ENCODE data around the gene RNF112.

RNF112 gene

GRCh38 chr17:19421926-19422325 is 10.9 kb downstream of the RNF112 start:
- H3K27ac ChIP-seq (ENCODE audit: insufficient read depth in 1 of 2, low read depth in 1 of 2, low read length in 2 of 2, poor library complexity in 1 of 2, severe bottlenecking in 2 of 2) = no peak overlapping the region
- DNase-seq = no peak
- no peaks in the 10 kb centered on the region for H3K36me3 ChIP-seq (ENCODE audit: control insufficient read depth in 4 of 4, insufficient read depth in 4 of 4, low read length in 3 of 4)
- peaks cover 0 to 3% (median 0%) of the 10 kb centered on the region in 4 experiments for H3K4me1 ChIP-seq (ENCODE audit: control extremely low read depth in 1 of 4, control insufficient read depth in 4 of 4, insufficient read depth in 4 of 4, low read length in 3 of 4)
- no peaks in the 10 kb centered on the region for H3K9me3 ChIP-seq (ENCODE audit: control extremely low read depth in 1 of 5, control insufficient read depth in 4 of 5, insufficient read depth in 2 of 5, low read depth in 1 of 5, low read length in 4 of 5)
- H3K4me3 ChIP-seq (ENCODE audit: control insufficient read depth in 1 of 7, extremely low read depth in 1 of 7, insufficient read depth in 4 of 7, low read depth in 2 of 7, low read length in 6 of 7) = no peak overlapping the region
- ChIA-PET POLR2A (interaction anchor here (0.6 kb wide), 1 partner anchor 332 kb away, joined by 3 read pairs; no protein-coding TSS in a partner anchor), CTCF (interaction anchor here (1.0 kb wide), 1 partner anchor 19 kb away, joined by 3 read pairs; no protein-coding TSS in a partner anchor)
- peaks cover 0 to 2% (median 0%) of the 10 kb centered on the region in 5 experiments for H3K27me3 ChIP-seq (replicated peaks in 2 of 5; ENCODE audit: control insufficient read depth in 4 of 5, insufficient read depth in 5 of 5, low read length in 4 of 5)
- 100% methylated on average over 2 of the region's 6 CpGs for WGBS (ENCODE audit: insufficient coverage)

GRCh38 chr17:19424934-19425868 is 14.2 kb downstream of the RNF112 start:
- no peaks in the 10 kb centered on the region for H3K4me1 ChIP-seq (ENCODE audit: control extremely low read depth in 1 of 4, control insufficient read depth in 4 of 4, insufficient read depth in 4 of 4, low read length in 3 of 4)
- CTCF ChIA-PET = interaction anchor here (0.7 to 2.7 kb wide), 7 partner anchors 8 to 69 kb away, joined by 3 to 6 read pairs (median 3); no protein-coding TSS in a partner anchor
- no peak for DNase-seq

GRCh38 chr17:19426631-19427030 is 15.6 kb downstream of the RNF112 start:
- no peaks in the 10 kb centered on the region for H3K27me3 ChIP-seq (replicated peaks in 2 of 5; ENCODE audit: control insufficient read depth in 4 of 5, insufficient read depth in 5 of 5, low read length in 4 of 5)
- H3K4me1 ChIP-seq (ENCODE audit: control extremely low read depth in 1 of 4, control insufficient read depth in 4 of 4, insufficient read depth in 4 of 4, low read length in 3 of 4) = no peaks in the 10 kb centered on the region
- no peak for DNase-seq
- 93% methylated on average over 4 of the region's 5 CpGs for WGBS (ENCODE audit: insufficient coverage)
- no peaks in the 10 kb centered on the region for H3K36me3 ChIP-seq (ENCODE audit: control insufficient read depth in 4 of 4, insufficient read depth in 4 of 4, low read length in 3 of 4)
- no peak overlapping the region for H3K4me3 ChIP-seq (ENCODE audit: control insufficient read depth in 1 of 7, extremely low read depth in 1 of 7, insufficient read depth in 4 of 7, low read depth in 2 of 7, low read length in 6 of 7)
- no peaks in the 10 kb centered on the region for H3K9me3 ChIP-seq (ENCODE audit: control extremely low read depth in 1 of 5, control insufficient read depth in 4 of 5, insufficient read depth in 2 of 5, low read depth in 1 of 5, low read length in 4 of 5)
- ChIA-PET POLR2A (no interaction called here), CTCF (interaction anchor here (0.5 to 2.7 kb wide), 3 partner anchors 9 to 30 kb away, joined by 3 to 6 read pairs (median 5); no protein-coding TSS in a partner anchor)
- no peak overlapping the region for H3K27ac ChIP-seq (ENCODE audit: insufficient read depth in 1 of 2, low read depth in 1 of 2, low read length in 2 of 2, poor library complexity in 1 of 2, severe bottlenecking in 2 of 2)

More at GRCh38 chr17:19424934-19425868, 14.2 kb downstream of the RNF112 start:
- Histone ChIP-seq H3K27me3 (replicated peaks in 2 of 5; ENCODE audit: control insufficient read depth in 4 of 5, insufficient read depth in 5 of 5, low read length in 4 of 5) (no peaks in the 10 kb centered on the region), H3K36me3 (ENCODE audit: control insufficient read depth in 4 of 4, insufficient read depth in 4 of 4, low read length in 3 of 4) (no peaks in the 10 kb centered on the region), H3K4me3 (ENCODE audit: control insufficient read depth in 1 of 7, extremely low read depth in 1 of 7, insufficient read depth in 4 of 7, low read depth in 2 of 7, low read length in 6 of 7) (no peak overlapping the region), H3K9me3 (ENCODE audit: control extremely low read depth in 1 of 5, control insufficient read depth in 4 of 5, insufficient read depth in 2 of 5, low read depth in 1 of 5, low read length in 4 of 5) (no peaks in the 10 kb centered on the region), H3K27ac (ENCODE audit: insufficient read depth in 1 of 2, low read depth in 1 of 2, low read length in 2 of 2, poor library complexity in 1 of 2, severe bottlenecking in 2 of 2) (no peak overlapping the region)
- WGBS (ENCODE audit: insufficient coverage) = 98% methylated on average over 4 of the region's 8 CpGs
- POLR2A ChIA-PET = no interaction called here

DNA sequence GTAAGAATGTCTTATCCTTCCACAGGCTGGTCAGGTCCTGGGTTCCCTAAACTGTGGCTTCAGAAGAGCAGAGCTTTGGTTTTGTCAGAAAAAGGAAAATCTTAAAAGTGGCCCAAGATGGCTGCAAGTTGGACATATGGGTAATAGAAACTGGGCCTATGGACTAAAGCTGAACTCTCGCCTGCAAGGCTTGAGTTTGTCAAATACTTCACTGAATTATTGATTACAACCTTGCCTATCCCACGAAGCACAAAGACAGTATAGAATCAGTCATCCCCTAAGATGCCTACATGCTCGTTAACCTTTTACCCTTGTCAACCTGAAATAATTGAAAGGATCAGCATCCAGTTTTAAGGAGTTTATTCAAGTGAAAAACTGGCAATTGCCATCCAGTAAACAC is 20.7 kb downstream of the RNF112 start:
- no peaks in the 10 kb centered on the region for H3K36me3 ChIP-seq (ENCODE audit: control insufficient read depth in 4 of 4, insufficient read depth in 4 of 4, low read length in 3 of 4)
- 100% methylated on average over 2 of the region's 3 CpGs for WGBS (ENCODE audit: insufficient coverage)
- H3K4me1 ChIP-seq (ENCODE audit: control extremely low read depth in 1 of 4, control insufficient read depth in 4 of 4, insufficient read depth in 4 of 4, low read length in 3 of 4) = no peaks in the 10 kb centered on the region
- ChIA-PET CTCF (interaction anchor here (1.4 kb wide), 1 partner anchor 48 kb away, joined by 3 read pairs; no protein-coding TSS in a partner anchor), POLR2A (no interaction called here)
- no peak overlapping the region for H3K4me3 ChIP-seq (ENCODE audit: control insufficient read depth in 1 of 7, extremely low read depth in 1 of 7, insufficient read depth in 4 of 7, low read depth in 2 of 7, low read length in 6 of 7)
- peaks cover 0 to 5% (median 0%) of the 10 kb centered on the region in 5 experiments for H3K27me3 ChIP-seq (replicated peaks in 2 of 5; ENCODE audit: control insufficient read depth in 4 of 5, insufficient read depth in 5 of 5, low read length in 4 of 5)
- no peaks in the 10 kb centered on the region for H3K9me3 ChIP-seq (ENCODE audit: control extremely low read depth in 1 of 5, control insufficient read depth in 4 of 5, insufficient read depth in 2 of 5, low read depth in 1 of 5, low read length in 4 of 5)
- H3K27ac ChIP-seq (ENCODE audit: insufficient read depth in 1 of 2, low read depth in 1 of 2, low read length in 2 of 2, poor library complexity in 1 of 2, severe bottlenecking in 2 of 2) = no peak overlapping the region
- no peak for DNase-seq

DNA sequence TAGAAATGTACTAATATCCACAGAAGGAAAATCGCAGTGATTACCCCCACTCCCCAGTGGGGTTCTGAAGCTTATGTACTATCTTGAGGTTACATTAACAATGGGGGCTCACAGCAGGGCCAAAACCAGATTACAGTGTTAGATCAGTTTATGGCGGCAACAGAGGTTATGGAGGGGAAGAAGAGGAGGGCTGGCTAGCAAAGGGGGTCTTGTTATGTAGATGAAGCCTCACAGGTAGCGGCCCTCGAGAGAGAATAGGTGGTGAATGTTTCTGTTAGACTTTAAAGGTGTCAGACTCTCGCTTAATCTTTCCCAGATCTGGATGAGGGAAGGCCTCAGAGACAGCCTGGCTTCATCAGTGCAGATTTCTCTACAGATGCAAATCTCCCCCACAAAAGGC is 22.2 kb downstream of the RNF112 start:
- Histone ChIP-seq H3K4me3 (ENCODE audit: control insufficient read depth in 1 of 7, extremely low read depth in 1 of 7, insufficient read depth in 4 of 7, low read depth in 2 of 7, low read length in 6 of 7) (no peak overlapping the region), H3K9me3 (ENCODE audit: control extremely low read depth in 1 of 5, control insufficient read depth in 4 of 5, insufficient read depth in 2 of 5, low read depth in 1 of 5, low read length in 4 of 5) (no peaks in the 10 kb centered on the region), H3K27ac (ENCODE audit: insufficient read depth in 1 of 2, low read depth in 1 of 2, low read length in 2 of 2, poor library complexity in 1 of 2, severe bottlenecking in 2 of 2) (no peak overlapping the region), H3K4me1 (ENCODE audit: control extremely low read depth in 1 of 4, control insufficient read depth in 4 of 4, insufficient read depth in 4 of 4, low read length in 3 of 4) (no peaks in the 10 kb centered on the region), H3K36me3 (ENCODE audit: control insufficient read depth in 4 of 4, insufficient read depth in 4 of 4, low read length in 3 of 4) (no peaks in the 10 kb centered on the region), H3K27me3 (replicated peaks in 2 of 5; ENCODE audit: control insufficient read depth in 4 of 5, insufficient read depth in 5 of 5, low read length in 4 of 5) (peaks cover 0 to 5% (median 0%) of the 10 kb centered on the region in 5 experiments)
- 83% methylated on average over 3 of the region's 5 CpGs for WGBS (ENCODE audit: insufficient coverage)
- CTCF ChIA-PET = interaction anchor here (0.9 to 2.0 kb wide), 5 partner anchors 8 to 70 kb away, joined by 3 to 10 read pairs (median 3); partner anchors contain the start of gene B9D1
- no peak for DNase-seq
- POLR2A ChIA-PET = no interaction called here

DNA sequence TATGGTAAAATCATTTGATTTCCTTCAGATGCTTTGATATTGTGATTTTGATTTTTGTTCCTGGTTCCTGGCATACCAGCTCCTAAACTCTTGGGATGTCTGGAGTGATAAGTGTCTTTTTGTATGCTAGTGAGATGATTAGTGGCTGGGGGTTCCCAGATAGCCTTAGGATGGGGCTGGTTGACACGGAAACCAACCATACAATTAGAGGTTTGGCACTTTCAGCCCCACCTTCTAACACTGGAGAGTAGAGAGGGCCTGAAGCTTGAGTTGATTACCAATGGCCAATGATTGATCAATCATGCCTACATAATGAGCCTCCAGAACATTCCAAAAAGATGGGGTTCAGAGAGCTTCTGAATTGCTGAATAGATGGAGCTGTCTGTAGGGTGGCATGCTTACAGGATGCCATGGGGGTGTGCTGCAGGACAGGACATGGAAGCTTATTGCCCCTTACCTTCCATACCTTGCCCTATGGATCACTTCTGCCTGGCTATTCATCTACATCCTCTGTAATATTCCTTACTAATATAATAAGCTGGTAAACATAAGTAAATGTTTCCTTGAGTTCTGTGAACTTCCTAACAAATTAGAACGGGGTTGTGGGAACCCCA is 22.8 kb downstream of the RNF112 start:
- Histone ChIP-seq H3K9me3 (ENCODE audit: control extremely low read depth in 1 of 5, control insufficient read depth in 4 of 5, insufficient read depth in 2 of 5, low read depth in 1 of 5, low read length in 4 of 5) (no peaks in the 10 kb centered on the region), H3K4me3 (ENCODE audit: control insufficient read depth in 1 of 7, extremely low read depth in 1 of 7, insufficient read depth in 4 of 7, low read depth in 2 of 7, low read length in 6 of 7) (no peak overlapping the region), H3K27ac (ENCODE audit: insufficient read depth in 1 of 2, low read depth in 1 of 2, low read length in 2 of 2, poor library complexity in 1 of 2, severe bottlenecking in 2 of 2) (no peak overlapping the region), H3K36me3 (ENCODE audit: control insufficient read depth in 4 of 4, insufficient read depth in 4 of 4, low read length in 3 of 4) (no peaks in the 10 kb centered on the region), H3K4me1 (ENCODE audit: control extremely low read depth in 1 of 4, control insufficient read depth in 4 of 4, insufficient read depth in 4 of 4, low read length in 3 of 4) (no peaks in the 10 kb centered on the region), H3K27me3 (replicated peaks in 2 of 5; ENCODE audit: control insufficient read depth in 4 of 5, insufficient read depth in 5 of 5, low read length in 4 of 5) (peaks cover 0 to 5% (median 0%) of the 10 kb centered on the region in 5 experiments)
- DNase-seq = no peak
- ChIA-PET POLR2A (no interaction called here), CTCF (interaction anchor here (0.8 to 2.0 kb wide), 5 partner anchors 9 to 64 kb away, joined by 3 to 10 read pairs (median 3); no protein-coding TSS in a partner anchor)
- WGBS (ENCODE audit: insufficient coverage) = 100% methylated on average over 1 of the region's 2 CpGs
